Activated CD8-positive, alpha-beta T cell treated with anti-CD3 and anti-CD28 coated beads for 36 hours (primary cell): Measurements from ENCODE around the gene ADIPOQ. TPM values are rescaled to one million over a fixed set of nuclear protein-coding genes. Genes with fewer than 3 reads are reported as not detected.
"Not testable (repeated sequence)": the region's sequence is repeated elsewhere in the genome, so short reads cannot be mapped to it uniquely, and the experiment has no call there.

Experiments
- ATAC-seq: fragments of 200-7000 bp; cut with Tn5 transposase; one replicate; pipeline ENCODE4 v1.10.0; 2021; ENCODE audit warnings: mild to moderate bottlenecking, moderate library complexity
- CTCF ChIA-PET: fragments of 350-600 bp; sonication (Branson Sonifier 250); formaldehyde crosslinking; loops from one replicate; lab custom pipeline; 2021; ENCODE audit warnings: antibody characterized with exemption; lab: Charles Lee
- POLR2A ChIA-PET: fragments of 350-600 bp; sonication (Branson Sonifier 250); formaldehyde crosslinking; loops from one replicate; lab custom pipeline; 2021; ENCODE audit warnings: antibody characterized with exemption; lab: Charles Lee
- DNase-seq: peaks from one replicate; pipeline ENCODE4 v3.0.0-alpha.2; 2020
- H3K27ac Mint-ChIP-seq: one replicate; pipeline ENCODE4 v1.8.0; 2021; ENCODE audit warnings: mild to moderate bottlenecking, mixed read lengths
- H3K27me3 Mint-ChIP-seq: one replicate; pipeline ENCODE4 v1.8.0; 2021; ENCODE audit warnings: mixed read lengths
- H3K36me3 Mint-ChIP-seq: one replicate; pipeline ENCODE4 v1.8.0; 2021; ENCODE audit warnings: low read depth, mixed read lengths
- H3K4me1 Mint-ChIP-seq: one replicate; pipeline ENCODE4 v1.8.0; 2021; ENCODE audit warnings: low read depth, mixed read lengths
- H3K4me3 Mint-ChIP-seq: one replicate; pipeline ENCODE4 v1.8.0; 2021; ENCODE audit warnings: mild to moderate bottlenecking, moderate library complexity, mixed read lengths
- H3K9me3 Mint-ChIP-seq: one replicate; pipeline ENCODE4 v1.8.0; 2021; ENCODE audit warnings: mixed read lengths
- intact Hi-C: fragments of 100-400 bp; cut with micrococcal nuclease; formaldehyde crosslinking; loops from one replicate; pipeline ENCODE4 v1.10.0; 2022
- total RNA-seq, 2 experiments: library from RNA; stranded (reverse); gene quantifications; one replicate each; pipeline ENCODE4 v1.2.3, GENCODE V29; 2021
- TF ChIP-seq, protein P1 (sequence below): fragments of 200-600 bp; IDR thresholded peaks from one replicate; pipeline ENCODE4 v1.8.0; 2022; ENCODE audit warnings: antibody characterized with exemption, mild to moderate bottlenecking

Gene ADIPOQ
- total RNA-seq, 2 experiments from 2014 or later, result not detected

DNA sequence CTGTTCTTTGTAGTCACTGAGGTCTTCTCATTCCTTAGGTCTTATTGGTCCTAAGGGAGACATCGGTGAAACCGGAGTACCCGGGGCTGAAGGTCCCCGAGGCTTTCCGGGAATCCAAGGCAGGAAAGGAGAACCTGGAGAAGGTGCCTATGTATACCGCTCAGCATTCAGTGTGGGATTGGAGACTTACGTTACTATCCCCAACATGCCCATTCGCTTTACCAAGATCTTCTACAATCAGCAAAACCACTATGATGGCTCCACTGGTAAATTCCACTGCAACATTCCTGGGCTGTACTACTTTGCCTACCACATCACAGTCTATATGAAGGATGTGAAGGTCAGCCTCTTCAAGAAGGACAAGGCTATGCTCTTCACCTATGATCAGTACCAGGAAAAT, 11.6 kb downstream of the ADIPOQ start:
- Mint-ChIP-seq H3K36me3 (no peaks in the 10 kb centered on the region), H3K27me3 (no peaks in the 10 kb centered on the region), H3K4me3 (no peak overlapping the region), H3K4me1 (peaks cover 8% of the 10 kb centered on the region), H3K27ac (no peak overlapping the region), H3K9me3 (peaks cover 1% of the 10 kb centered on the region)
- ATAC-seq (no peak), DNase-seq (no peak)
- TF ChIP-seq, protein P1, sequence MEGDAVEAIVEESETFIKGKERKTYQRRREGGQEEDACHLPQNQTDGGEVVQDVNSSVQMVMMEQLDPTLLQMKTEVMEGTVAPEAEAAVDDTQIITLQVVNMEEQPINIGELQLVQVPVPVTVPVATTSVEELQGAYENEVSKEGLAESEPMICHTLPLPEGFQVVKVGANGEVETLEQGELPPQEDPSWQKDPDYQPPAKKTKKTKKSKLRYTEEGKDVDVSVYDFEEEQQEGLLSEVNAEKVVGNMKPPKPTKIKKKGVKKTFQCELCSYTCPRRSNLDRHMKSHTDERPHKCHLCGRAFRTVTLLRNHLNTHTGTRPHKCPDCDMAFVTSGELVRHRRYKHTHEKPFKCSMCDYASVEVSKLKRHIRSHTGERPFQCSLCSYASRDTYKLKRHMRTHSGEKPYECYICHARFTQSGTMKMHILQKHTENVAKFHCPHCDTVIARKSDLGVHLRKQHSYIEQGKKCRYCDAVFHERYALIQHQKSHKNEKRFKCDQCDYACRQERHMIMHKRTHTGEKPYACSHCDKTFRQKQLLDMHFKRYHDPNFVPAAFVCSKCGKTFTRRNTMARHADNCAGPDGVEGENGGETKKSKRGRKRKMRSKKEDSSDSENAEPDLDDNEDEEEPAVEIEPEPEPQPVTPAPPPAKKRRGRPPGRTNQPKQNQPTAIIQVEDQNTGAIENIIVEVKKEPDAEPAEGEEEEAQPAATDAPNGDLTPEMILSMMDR, result no peak
- ChIA-PET POLR2A (no interaction called here), CTCF (interaction anchor here (1.4 kb wide), 1 partner anchor 120 kb away, joined by 3 read pairs; no protein-coding TSS in a partner anchor)
- intact Hi-C loops, result no loop called here

DNA sequence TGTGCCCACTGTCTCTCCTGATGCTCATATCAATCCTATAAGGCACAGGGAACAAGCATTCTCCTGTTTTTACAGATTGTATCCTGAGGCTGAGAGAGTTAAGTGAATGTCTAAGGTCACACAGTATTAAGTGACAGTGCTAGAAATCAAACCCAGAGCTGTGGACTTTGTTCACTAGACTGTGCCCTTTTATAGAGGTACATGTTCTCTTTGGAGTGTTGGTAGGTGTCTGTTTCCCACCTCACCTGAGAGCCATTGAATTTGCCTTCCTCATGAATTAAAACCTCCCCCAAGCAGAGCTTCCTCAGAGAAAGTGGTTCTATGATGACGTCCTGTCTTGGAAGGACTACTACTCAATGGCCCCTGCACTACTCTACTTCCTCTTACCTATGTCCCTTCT, 12.4 kb downstream of the ADIPOQ start:
- Mint-ChIP-seq H3K27ac (no peak overlapping the region), H3K36me3 (peaks cover 5% of the 10 kb centered on the region), H3K9me3 (peaks cover 5% of the 10 kb centered on the region), H3K27me3 (no peaks in the 10 kb centered on the region), H3K4me1 (peaks cover 8% of the 10 kb centered on the region), H3K4me3 (no peak overlapping the region)
- no peak for ATAC-seq
- ChIA-PET CTCF (interaction anchor here (1.4 kb wide), 1 partner anchor 120 kb away, joined by 3 read pairs; no protein-coding TSS in a partner anchor), POLR2A (interaction anchor here (0.7 kb wide), 1 partner anchor 171 kb away, joined by 3 read pairs; no protein-coding TSS in a partner anchor)
- TF ChIP-seq, protein P1, result no peak
- no peak for DNase-seq
- intact Hi-C loops, result no loop called here

DNA sequence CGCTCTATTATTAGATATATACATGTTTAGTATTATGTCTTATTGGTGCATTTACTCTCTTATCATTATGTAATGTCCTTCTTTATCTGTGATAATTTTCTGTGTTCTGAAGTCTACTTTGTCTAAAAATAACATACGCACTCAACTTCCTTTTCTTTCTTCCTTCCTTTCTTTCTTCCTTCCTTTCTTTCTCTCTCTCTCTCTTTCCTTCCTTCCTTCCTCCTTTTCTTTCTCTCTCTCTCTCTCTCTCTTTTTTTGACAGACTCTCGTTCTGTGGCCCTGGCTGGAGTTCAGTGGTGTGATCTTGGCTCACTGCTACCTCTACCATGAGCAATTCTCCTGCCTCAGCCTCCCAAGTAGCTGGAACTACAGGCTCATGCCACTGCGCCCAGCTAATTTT, 15.2 kb downstream of the ADIPOQ start:
- ChIA-PET CTCF (interaction anchor here (1.0 to 1.4 kb wide), 2 partner anchors 9 to 282 kb away, joined by 3 to 6 read pairs; partner anchors contain the start of gene RPL39L), POLR2A (no interaction called here)
- H3K27ac Mint-ChIP-seq, result no peak overlapping the region

DNA sequence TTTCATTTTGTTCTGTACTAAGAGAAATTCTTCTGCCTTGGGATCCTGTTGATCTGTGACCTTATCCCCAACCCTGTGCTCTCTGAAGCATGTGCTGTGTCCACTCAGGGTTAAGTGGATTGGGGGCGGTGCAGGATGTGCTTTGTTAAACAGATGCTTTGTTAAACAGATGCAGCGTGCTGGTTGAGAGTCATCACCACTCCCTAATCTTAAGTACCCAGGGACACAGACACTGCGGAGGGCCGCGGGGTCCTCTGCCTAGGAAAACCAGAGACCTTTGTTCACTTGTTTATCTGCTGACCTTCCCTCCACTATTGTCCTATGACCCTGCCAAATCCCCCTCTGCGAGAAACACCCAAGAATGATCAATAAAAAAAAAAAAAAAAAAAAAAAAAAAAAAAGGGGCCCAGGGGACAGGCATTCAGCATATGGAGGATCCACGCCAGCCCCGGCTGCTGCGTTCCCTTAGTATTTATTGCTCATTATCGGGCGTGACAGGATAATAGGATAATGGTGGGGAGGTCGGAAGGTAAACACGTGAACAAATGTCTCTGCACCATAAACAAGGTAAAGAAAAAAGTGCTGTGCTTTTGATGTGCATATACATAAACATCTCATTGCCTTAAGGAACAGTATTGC, 22.8 kb downstream of the ADIPOQ start:
- peaks cover 27% of the 10 kb centered on the region for H3K4me1 Mint-ChIP-seq
- POLR2A ChIA-PET, ATAC-seq, DNase-seq, H3K27ac Mint-ChIP-seq, H3K4me3 Mint-ChIP-seq, intact Hi-C loops, H3K27me3 Mint-ChIP-seq, H3K9me3 Mint-ChIP-seq, H3K36me3 Mint-ChIP-seq, CTCF ChIA-PET: not testable (repeated sequence)

More for the DNA sequence above, 15.2 kb downstream of the ADIPOQ start:
- H3K27me3 Mint-ChIP-seq, result no peaks in the 10 kb centered on the region
- ATAC-seq, result no peak
- TF ChIP-seq, protein P1, result no peak
- intact Hi-C loops, result no loop called here
- H3K9me3 Mint-ChIP-seq, result peaks cover 5% of the 10 kb centered on the region
- no peak overlapping the region for H3K4me3 Mint-ChIP-seq
- peaks cover 5% of the 10 kb centered on the region for H3K36me3 Mint-ChIP-seq
- DNase-seq, result no peak
- H3K4me1 Mint-ChIP-seq, result peaks cover 21% of the 10 kb centered on the region

DNA sequence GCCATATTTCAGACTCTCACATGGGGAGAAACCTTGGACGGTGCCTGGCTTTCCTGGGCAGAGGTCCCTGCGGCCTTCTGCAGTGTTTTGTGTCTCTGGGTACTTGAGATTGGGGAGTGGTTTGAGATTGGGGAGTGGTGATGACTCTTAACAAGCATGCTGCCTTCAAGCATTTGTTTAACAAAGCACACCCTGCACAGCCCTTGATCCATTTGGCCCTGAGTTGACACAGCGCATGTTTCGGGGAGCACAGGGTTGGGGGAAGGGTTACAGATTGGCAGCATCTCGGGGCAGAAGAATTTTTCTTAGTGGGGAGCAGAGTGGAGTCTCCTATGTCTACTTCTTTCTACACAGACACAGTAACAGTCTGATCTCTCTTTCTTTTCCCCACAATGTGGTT, 23.6 kb downstream of the ADIPOQ start:
- H3K4me3 Mint-ChIP-seq, CTCF ChIA-PET, DNase-seq, H3K36me3 Mint-ChIP-seq, H3K9me3 Mint-ChIP-seq, H3K27ac Mint-ChIP-seq, ATAC-seq, POLR2A ChIA-PET, H3K27me3 Mint-ChIP-seq, intact Hi-C loops: not testable (repeated sequence)
- H3K4me1 Mint-ChIP-seq, result peaks cover 28% of the 10 kb centered on the region
